Endothelial cell of umbilical vein (primary cell): ENCODE data around the gene S100Z.
"Not testable (repeated sequence)": the region's sequence is repeated elsewhere in the genome, so short reads cannot be mapped to it uniquely, and the experiment has no call there.

Experiments used
- CTCF ChIP-seq, 2 donors: IDR thresholded peaks; 1 replicate in 1 of 2; 2 replicates in 1 of 2; pipeline ENCODE4 v1.5.1; 2011; ENCODE audit warnings: low read length in 2 of 2, mild to moderate bottlenecking in 2 of 2, moderate library complexity in 2 of 2, control low read depth in 1 of 2, inconsistent platforms in 1 of 2, low read depth in 1 of 2; ENCODE audit not compliant: insufficient read depth in 1 of 2; ENCODE audit errors: extremely low read depth in 1 of 2
- POLR2A ChIP-seq: IDR thresholded peaks from 2 replicates; pipeline ENCODE4 v1.6.1; 2012; ENCODE audit warnings: low read depth, mild to moderate bottlenecking, control low read depth, low read length

GRCh38 chr5:76826416-76826815 is 23.4 kb upstream of the S100Z start:
- not testable (repeated sequence) for TF ChIP-seq CTCF (IDR thresholded peaks at IDR 0.05; ENCODE audit: extremely low read depth in 1 of 2, insufficient read depth in 1 of 2, low read depth in 1 of 2, low read length in 2 of 2); POLR2A
